HG03469 (cell line): Measurements from ENCODE around the gene SCNN1B.
"Not testable (repeated sequence)": the region's sequence is repeated elsewhere in the genome, so short reads cannot be mapped to it uniquely, and the experiment has no call there.

Experiments
- ATAC-seq: cut with Tn5 transposase; IDR thresholded peaks from one replicate; pipeline ENCODE4 v1.9.1; 2021; ENCODE audit warnings: mild to moderate bottlenecking, moderate library complexity, moderate number of reproducible peaks; ENCODE audit not compliant: unreplicated experiment

Gene SCNN1B

GRCh38 chr16:23302045-23302956 lies at the start of gene SCNN1B:
TSS of gene SCNN1B (plus strand) at chr16:23302302. CDS start at chr16:23348600, 46,298 bp downstream.
- ATAC-seq = no peak

GRCh38 chr16:23252310-23252709 lies 49.8 kb upstream of the SCNN1B start:
- ATAC-seq = no peak

- not testable (repeated sequence) for ATAC-seq
Measured at GRCh38 chr16:23253650-23254049, 48.5 kb upstream of the SCNN1B start.

- no peak for ATAC-seq
Measured at GRCh38 chr16:23254338-23254737, 47.8 kb upstream of the SCNN1B start.

GRCh38 chr16:23255000-23255399 lies 47.1 kb upstream of the SCNN1B start:
- ATAC-seq = no peak

GRCh38 chr16:23256440-23256839 lies 45.7 kb upstream of the SCNN1B start:
- ATAC-seq = no peak

- ATAC-seq = no peak
Measured at GRCh38 chr16:23257682-23258081, 44.4 kb upstream of the SCNN1B start.

- no peak for ATAC-seq
Measured at GRCh38 chr16:23258919-23259237, 43.2 kb upstream of the SCNN1B start.

GRCh38 chr16:23267647-23268046 lies 34.5 kb upstream of the SCNN1B start:
- no peak for ATAC-seq

- no peak for ATAC-seq
Measured at GRCh38 chr16:23268561-23268960, 33.5 kb upstream of the SCNN1B start.

GRCh38 chr16:23269248-23269953 lies 32.7 kb upstream of the SCNN1B start:
- no peak for ATAC-seq

- no peak for ATAC-seq
Measured at GRCh38 chr16:23270654-23271053, 31.4 kb upstream of the SCNN1B start.

- ATAC-seq = no peak
Measured at GRCh38 chr16:23274968-23275367, 27.1 kb upstream of the SCNN1B start.

- no peak for ATAC-seq
Measured at GRCh38 chr16:23276821-23277220, 25.3 kb upstream of the SCNN1B start.

GRCh38 chr16:23278031-23278430 lies 24.1 kb upstream of the SCNN1B start:
- no peak for ATAC-seq

- no peak for ATAC-seq
Measured at GRCh38 chr16:23279721-23280153, 22.4 kb upstream of the SCNN1B start.

GRCh38 chr16:23280483-23280967 lies 21.6 kb upstream of the SCNN1B start:
- ATAC-seq = no peak

GRCh38 chr16:23282568-23282967 lies 19.5 kb upstream of the SCNN1B start:
- ATAC-seq = no peak

- no peak for ATAC-seq
Measured at GRCh38 chr16:23283571-23283970, 18.5 kb upstream of the SCNN1B start.

GRCh38 chr16:23284584-23284983 lies 17.5 kb upstream of the SCNN1B start:
- no peak for ATAC-seq

- no peak for ATAC-seq
Measured at GRCh38 chr16:23286131-23286532, 16.0 kb upstream of the SCNN1B start.

- ATAC-seq = no peak
Measured at GRCh38 chr16:23288209-23288608, 13.9 kb upstream of the SCNN1B start.
